Brain microvascular endothelial cell (primary cell): ENCODE data around the gene TWIST2.

Source experiments
- DNase-seq: peaks from one replicate; pipeline ENCODE4 v3.0.0-alpha.2; 2020
- H3K27ac ChIP-seq: fragments of 250-450 bp; sonication (Bioruptor Pico); 2 replicates; pipeline ENCODE4 v1.5.1; 2020; ENCODE audit warnings: mild to moderate bottlenecking, moderate library complexity
- H3K27me3 ChIP-seq: fragments of 250-450 bp; sonication (Bioruptor Pico); replicated peaks from 2 replicates; pipeline ENCODE4 v1.5.1; 2020; ENCODE audit warnings: mild to moderate bottlenecking
- H3K36me3 ChIP-seq: fragments of 250-450 bp; sonication (Bioruptor Pico); replicated peaks from 2 replicates; pipeline ENCODE4 v1.5.1; 2020; ENCODE audit warnings: mild to moderate bottlenecking
- H3K4me3 ChIP-seq: 2 replicates; pipeline ENCODE4 v1.5.1; 2011; ENCODE audit warnings: low read depth, mild to moderate bottlenecking, control low read depth, low read length, moderate library complexity
- CTCF ChIP-seq: IDR thresholded peaks from 2 replicates; pipeline ENCODE4 v1.5.1; 2011; ENCODE audit warnings: low read depth, mild to moderate bottlenecking, moderate library complexity, low read length, control low read depth, inconsistent platforms; ENCODE audit errors: missing control alignments
- in situ Hi-C: cut with HindIII; loops from 2 replicates; pipeline ENCODE4 v1.10.0; 2017; ENCODE audit warnings: low sequenced_read_pairs, low pct_ligation_motif_present

TWIST2 gene

GRCh38 chr2:238903141-238903540 lies 55.3 kb downstream of the TWIST2 start:
- TF ChIP-seq CTCF, result no peak
- DNase-seq, result no peak
- H3K27me3 ChIP-seq, result no peaks in the 10 kb centered on the region
- in situ Hi-C loops, result no loop called here
- no peak overlapping the region for H3K27ac ChIP-seq
- no peaks in the 10 kb centered on the region for H3K36me3 ChIP-seq
- H3K4me3 ChIP-seq, result no peak overlapping the region

GRCh38 chr2:238904177-238904576 lies 56.3 kb downstream of the TWIST2 start:
- TF ChIP-seq CTCF, result no peak
- in situ Hi-C loops, result no loop called here
- DNase-seq, result no peak
- H3K4me3 ChIP-seq, result no peak overlapping the region
- H3K36me3 ChIP-seq, result no peaks in the 10 kb centered on the region
- no peak overlapping the region for H3K27ac ChIP-seq
- no peaks in the 10 kb centered on the region for H3K27me3 ChIP-seq

GRCh38 chr2:238904716-238905115 lies 56.8 kb downstream of the TWIST2 start:
- no peak for DNase-seq
- H3K4me3 ChIP-seq, result no peak overlapping the region
- in situ Hi-C loops, result no loop called here

GRCh38 chr2:238905224-238905623 lies 57.3 kb downstream of the TWIST2 start:
- Histone ChIP-seq H3K4me3 (no peak overlapping the region), H3K27me3 (no peaks in the 10 kb centered on the region), H3K36me3 (no peaks in the 10 kb centered on the region), H3K27ac (no peak overlapping the region)
- in situ Hi-C loops, result no loop called here
- no peak for DNase-seq
- TF ChIP-seq CTCF, result no peak

More at GRCh38 chr2:238904716-238905115, 56.8 kb downstream of the TWIST2 start:
- Histone ChIP-seq H3K27ac (no peak overlapping the region), H3K27me3 (no peaks in the 10 kb centered on the region), H3K36me3 (no peaks in the 10 kb centered on the region)
- no peak for TF ChIP-seq CTCF

GRCh38 chr2:238905644-238906043 lies 57.8 kb downstream of the TWIST2 start:
- in situ Hi-C loops, result no loop called here
- DNase-seq, result no peak
- H3K27ac ChIP-seq, result no peak overlapping the region
- no peak overlapping the region for H3K4me3 ChIP-seq
- TF ChIP-seq CTCF, result no peak
- no peaks in the 10 kb centered on the region for H3K36me3 ChIP-seq
- H3K27me3 ChIP-seq, result no peaks in the 10 kb centered on the region

GRCh38 chr2:238906254-238906935 lies 58.5 kb downstream of the TWIST2 start:
- no peak for DNase-seq
- H3K4me3 ChIP-seq, result no peak overlapping the region
- H3K27me3 ChIP-seq, result no peaks in the 10 kb centered on the region
- no peak overlapping the region for H3K27ac ChIP-seq
- in situ Hi-C loops, result no loop called here
- H3K36me3 ChIP-seq, result no peaks in the 10 kb centered on the region
- no peak for TF ChIP-seq CTCF
